Measurements from ENCODE around the gene EHMT1. TPM values are rescaled to one million over a fixed set of nuclear protein-coding genes. Genes with fewer than 3 reads are reported as not detected.

EHMT1 gene
- total RNA-seq, 6 experiments from 2014 or later = 41.0 to 116 (median 46.9) TPM

- DNase-seq = no peak
- peaks cover 21% of the 10 kb centered on the region; the same call in 1 of the 2 replicates for H3K36me3 Mint-ChIP-seq (ENCODE audit: low read depth)
- peaks cover 2% of the 10 kb centered on the region for H3K27me3 Mint-ChIP-seq (ENCODE audit: insufficient read depth)
- TF ChIP-seq CTCF (IDR thresholded peaks at IDR 0.05) = no peak
- no peak overlapping the region for H3K4me3 Mint-ChIP-seq
- peaks cover 8% of the 10 kb centered on the region; the same call in 1 of the 2 replicates for H3K4me1 Mint-ChIP-seq (ENCODE audit: low read depth)
- H3K27ac Mint-ChIP-seq = no peak overlapping the region
- H3K9me3 Mint-ChIP-seq = no peaks in the 10 kb centered on the region
These were observed 124.9 kb downstream of the EHMT1 start for GRCh38 chr9:137743695-137744094.

GRCh38 chr9:137744632-137745183 is 125.9 kb downstream of the EHMT1 start:
- H3K27ac Mint-ChIP-seq = no peak overlapping the region
- DNase-seq = no peak
- TF ChIP-seq CTCF (IDR thresholded peaks at IDR 0.05) = no peak
- H3K4me1 Mint-ChIP-seq (ENCODE audit: low read depth) = peaks cover 8% of the 10 kb centered on the region; the same call in 1 of the 2 replicates
- H3K4me3 Mint-ChIP-seq = no peak overlapping the region
- H3K9me3 Mint-ChIP-seq = no peaks in the 10 kb centered on the region
- H3K27me3 Mint-ChIP-seq (ENCODE audit: insufficient read depth) = peaks cover 2% of the 10 kb centered on the region
- H3K36me3 Mint-ChIP-seq (ENCODE audit: low read depth) = peaks cover 21% of the 10 kb centered on the region; the same call in 1 of the 2 replicates

- Mint-ChIP-seq H3K4me1 (ENCODE audit: low read depth) (peaks cover 8% of the 10 kb centered on the region; the same call in 1 of the 2 replicates), H3K9me3 (no peaks in the 10 kb centered on the region), H3K4me3 (no peak overlapping the region), H3K27me3 (ENCODE audit: insufficient read depth) (peaks cover 2% of the 10 kb centered on the region), H3K36me3 (ENCODE audit: low read depth) (peaks cover 21% of the 10 kb centered on the region; the same call in 1 of the 2 replicates), H3K27ac (peak overlapping the region; percentile 28)
- TF ChIP-seq CTCF (IDR thresholded peaks at IDR 0.05) = no peak
- no peak for DNase-seq
These were observed 126.8 kb downstream of the EHMT1 start for GRCh38 chr9:137745541-137745991.

- Mint-ChIP-seq H3K36me3 (ENCODE audit: low read depth) (peaks cover 32% of the 10 kb centered on the region), H3K4me3 (no peak overlapping the region), H3K4me1 (ENCODE audit: low read depth) (peaks cover 8% of the 10 kb centered on the region; the same call in 1 of the 2 replicates), H3K27me3 (ENCODE audit: insufficient read depth) (peaks cover 7% of the 10 kb centered on the region), H3K27ac (no peak overlapping the region), H3K9me3 (no peaks in the 10 kb centered on the region)
- DNase-seq = no peak
- TF ChIP-seq CTCF (IDR thresholded peaks at IDR 0.05) = no peak
These were observed 129.5 kb downstream of the EHMT1 start for GRCh38 chr9:137748311-137748710.

GRCh38 chr9:137748741-137749140 is 129.9 kb downstream of the EHMT1 start:
- Mint-ChIP-seq H3K9me3 (no peaks in the 10 kb centered on the region), H3K27ac (no peak overlapping the region), H3K4me3 (no peak overlapping the region), H3K36me3 (ENCODE audit: low read depth) (peaks cover 33% of the 10 kb centered on the region), H3K4me1 (ENCODE audit: low read depth) (peaks cover 8% of the 10 kb centered on the region; the same call in 1 of the 2 replicates), H3K27me3 (ENCODE audit: insufficient read depth) (peaks cover 7% of the 10 kb centered on the region)
- no peak for TF ChIP-seq CTCF (IDR thresholded peaks at IDR 0.05)
- no peak for DNase-seq

All from HFFc6 (cell line).